Measurements from ENCODE around the gene STAC2. TPM values are rescaled to one million over a fixed set of nuclear protein-coding genes. Genes with fewer than 3 reads are reported as not detected.
"Not testable (repeated sequence)": the region's sequence is repeated elsewhere in the genome, so short reads cannot be mapped to it uniquely, and the experiment has no call there.

Gene STAC2
- polyA plus RNA-seq (ENCODE audit: insufficient read length), result 0.25 TPM

GRCh38 chr17:39225308-39225958 is at the start of gene STAC2:
STAC2 (minus strand) TSS chr17:39225945; CDS start chr17:39225502, 443 bp downstream.
- DNase-seq (ENCODE audit: low read depth), result no peak

GRCh38 chr17:39271546-39271945 is 45.8 kb upstream of the STAC2 start:
- no peak for DNase-seq (ENCODE audit: low read depth)

- DNase-seq (ENCODE audit: low read depth), result no peak
These were observed 45.2 kb upstream of the STAC2 start for GRCh38 chr17:39270923-39271322.

GRCh38 chr17:39264119-39264518 is 38.4 kb upstream of the STAC2 start:
- DNase-seq (ENCODE audit: low read depth), result peak; percentile 38

- no peak for DNase-seq (ENCODE audit: low read depth)
These were observed 35.5 kb upstream of the STAC2 start for GRCh38 chr17:39261286-39261685.

- DNase-seq (ENCODE audit: low read depth), result no peak
These were observed 27.2 kb upstream of the STAC2 start for GRCh38 chr17:39252788-39253460.

- DNase-seq (ENCODE audit: low read depth), result no peak
These were observed 26.3 kb upstream of the STAC2 start for GRCh38 chr17:39251997-39252396.

- DNase-seq (ENCODE audit: low read depth), result not testable (repeated sequence)
These were observed 24.3 kb upstream of the STAC2 start for GRCh38 chr17:39250076-39250475.

GRCh38 chr17:39246274-39246673 is 20.5 kb upstream of the STAC2 start:
- DNase-seq (ENCODE audit: low read depth), result no peak

GRCh38 chr17:39244600-39245570 is 19.1 kb upstream of the STAC2 start:
- peak; percentile 48 for DNase-seq (ENCODE audit: low read depth)

GRCh38 chr17:39244016-39244599 is 18.4 kb upstream of the STAC2 start:
- DNase-seq (ENCODE audit: low read depth), result no peak

- DNase-seq (ENCODE audit: low read depth), result no peak
These were observed 17.4 kb upstream of the STAC2 start for GRCh38 chr17:39243155-39243554.

- no peak for DNase-seq (ENCODE audit: low read depth)
These were observed 14.9 kb upstream of the STAC2 start for GRCh38 chr17:39240631-39241030.

- DNase-seq (ENCODE audit: low read depth), result no peak
These were observed 14.0 kb upstream of the STAC2 start for GRCh38 chr17:39239640-39240314.

- no peak for DNase-seq (ENCODE audit: low read depth)
These were observed 12.7 kb upstream of the STAC2 start for GRCh38 chr17:39238311-39238972.

- DNase-seq (ENCODE audit: low read depth), result no peak
These were observed 11.8 kb upstream of the STAC2 start for GRCh38 chr17:39237586-39237985.

- DNase-seq (ENCODE audit: low read depth), result no peak
These were observed 11.3 kb upstream of the STAC2 start for GRCh38 chr17:39236981-39237441.

- no peak for DNase-seq (ENCODE audit: low read depth)
These were observed 10.7 kb upstream of the STAC2 start for GRCh38 chr17:39236450-39236927.

- no peak for DNase-seq (ENCODE audit: low read depth)
These were observed 10.1 kb upstream of the STAC2 start for GRCh38 chr17:39235555-39236449.

Data from forelimb muscle (tissue), 1 donor.